RWPE1 (cell line): ENCODE data around the gene FLYWCH1.
A peak's percentile ranks its signal among the peaks of the same experiment; 100 is the strongest.

ENCODE experiments used
- CTCF ChIA-PET: fragments of 350-600 bp; sonication (Branson Sonifier 250); formaldehyde crosslinking; extraction: SDS; loops from one replicate; lab custom pipeline; 2021; lab: Yijun Ruan, JAX
- POLR2A ChIA-PET: fragments of 400-600 bp; formaldehyde crosslinking; extraction: SDS; loops from one replicate; lab custom pipeline; 2020; ENCODE audit warnings: antibody characterized with exemption; ENCODE audit not compliant: low non-redundant PET; lab: Yijun Ruan, JAX
- DNase-seq: peaks from one replicate; pipeline ENCODE4 v3.0.0; 2012; ENCODE audit warnings: low spot score
- H3K27ac ChIP-seq: fragments of 450-650 bp; 2 replicates; pipeline ENCODE4 v1.5.1; 2017
- TF ChIP-seq, protein P1 (sequence below): fragments of 450-650 bp; conservative IDR thresholded peaks from 2 replicates; pipeline ENCODE4 v1.5.1; 2017; ENCODE audit warnings: low read depth, mild to moderate bottlenecking

Gene FLYWCH1

DNA sequence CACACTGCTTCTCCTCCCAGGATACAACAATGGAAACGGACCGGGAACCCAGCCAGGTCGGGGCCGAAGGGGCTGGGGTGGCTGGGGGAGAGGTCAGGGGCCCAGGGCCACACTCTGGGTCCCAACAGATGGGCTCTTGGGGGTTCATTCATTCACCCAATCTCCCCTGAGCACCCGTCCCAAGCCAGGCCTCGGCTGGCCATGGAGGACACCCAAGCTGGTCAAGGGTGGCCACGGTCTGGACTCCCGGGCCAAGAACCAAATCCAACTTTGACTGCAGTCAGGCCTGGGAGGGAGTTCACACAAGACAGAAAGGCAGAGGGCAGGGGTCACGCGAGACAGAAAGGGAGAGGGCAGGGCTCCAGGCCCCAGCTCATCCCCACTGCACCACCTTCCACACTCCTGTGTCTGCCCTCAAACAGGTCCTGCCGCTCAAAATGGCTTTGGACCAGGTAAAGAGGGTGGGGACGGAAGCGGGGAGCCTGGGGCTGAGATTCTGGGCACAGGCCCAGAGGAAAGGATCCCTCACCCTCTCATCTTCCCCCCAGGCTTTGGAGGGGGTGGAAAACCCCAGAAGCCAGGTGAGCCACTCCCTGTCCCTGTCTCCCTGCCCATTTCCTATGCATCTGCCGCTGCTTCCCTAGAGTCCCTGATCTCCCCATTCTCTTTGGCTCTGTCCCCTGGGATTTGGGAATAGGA is 80.8 kb downstream of the FLYWCH1 start:
- TF ChIP-seq, protein P1, sequence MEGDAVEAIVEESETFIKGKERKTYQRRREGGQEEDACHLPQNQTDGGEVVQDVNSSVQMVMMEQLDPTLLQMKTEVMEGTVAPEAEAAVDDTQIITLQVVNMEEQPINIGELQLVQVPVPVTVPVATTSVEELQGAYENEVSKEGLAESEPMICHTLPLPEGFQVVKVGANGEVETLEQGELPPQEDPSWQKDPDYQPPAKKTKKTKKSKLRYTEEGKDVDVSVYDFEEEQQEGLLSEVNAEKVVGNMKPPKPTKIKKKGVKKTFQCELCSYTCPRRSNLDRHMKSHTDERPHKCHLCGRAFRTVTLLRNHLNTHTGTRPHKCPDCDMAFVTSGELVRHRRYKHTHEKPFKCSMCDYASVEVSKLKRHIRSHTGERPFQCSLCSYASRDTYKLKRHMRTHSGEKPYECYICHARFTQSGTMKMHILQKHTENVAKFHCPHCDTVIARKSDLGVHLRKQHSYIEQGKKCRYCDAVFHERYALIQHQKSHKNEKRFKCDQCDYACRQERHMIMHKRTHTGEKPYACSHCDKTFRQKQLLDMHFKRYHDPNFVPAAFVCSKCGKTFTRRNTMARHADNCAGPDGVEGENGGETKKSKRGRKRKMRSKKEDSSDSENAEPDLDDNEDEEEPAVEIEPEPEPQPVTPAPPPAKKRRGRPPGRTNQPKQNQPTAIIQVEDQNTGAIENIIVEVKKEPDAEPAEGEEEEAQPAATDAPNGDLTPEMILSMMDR = no peak
- ChIA-PET POLR2A (interaction anchor here (1.7 kb wide), 1 partner anchor 29 kb away, joined by 10 read pairs; no protein-coding TSS in a partner anchor), CTCF (interaction anchor here (0.6 to 1.1 kb wide), 2 partner anchors 39 to 48 kb away, joined by 3 to 4 read pairs; no protein-coding TSS in a partner anchor)
- H3K27ac ChIP-seq = peak overlapping the region; percentile 63
- DNase-seq = peak; percentile 89

DNA sequence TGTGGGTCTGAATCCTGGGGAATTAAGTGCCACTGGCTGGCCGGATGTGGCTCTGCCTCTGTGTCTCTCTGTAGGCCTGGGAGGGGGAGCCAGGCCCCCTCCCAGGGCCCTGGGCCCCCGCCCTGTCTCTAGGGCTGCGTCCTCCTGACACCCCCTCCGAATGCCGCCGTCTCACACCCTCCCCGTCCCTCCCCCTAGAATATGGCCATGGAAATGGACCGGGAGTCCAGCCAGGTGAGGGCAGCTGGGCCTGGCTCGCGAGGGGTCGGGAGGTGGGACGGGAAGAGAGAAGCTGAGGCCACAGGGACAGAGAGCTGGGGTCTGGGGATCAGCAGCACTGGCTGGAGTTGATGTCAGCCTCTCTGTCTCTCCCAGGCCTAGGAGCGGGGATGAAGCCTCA is 84.6 kb downstream of the FLYWCH1 start:
- CTCF ChIA-PET = interaction anchor here (0.5 to 0.7 kb wide), 2 partner anchors 16 to 32 kb away, joined by 3 to 6 read pairs; no protein-coding TSS in a partner anchor
- POLR2A ChIA-PET = no interaction called here
- DNase-seq = no peak
- peak overlapping the region; percentile 30; the same call in 1 of the 2 replicates for H3K27ac ChIP-seq
- TF ChIP-seq, protein P1 = no peak

DNA sequence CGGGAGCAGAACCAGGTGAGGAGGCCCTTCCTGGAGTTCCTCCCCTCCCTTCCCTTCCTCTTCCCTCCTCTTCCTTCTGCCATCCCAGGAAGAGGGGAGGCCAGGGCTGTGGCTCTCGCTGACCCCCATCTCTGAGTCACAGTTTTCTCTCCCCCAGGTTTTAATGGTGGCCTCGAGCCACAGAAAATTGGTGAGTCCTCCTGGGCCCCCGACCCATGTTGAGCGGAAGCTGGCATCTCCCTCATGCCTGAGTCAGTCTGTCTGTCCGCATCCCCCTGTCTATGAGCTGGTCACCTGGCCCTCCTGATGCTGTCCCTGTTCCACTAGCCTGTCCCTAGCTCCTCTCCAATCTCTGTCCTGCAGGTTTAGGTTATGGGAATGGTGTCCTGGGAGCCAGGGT is 88.2 kb downstream of the FLYWCH1 start:
- TF ChIP-seq, protein P1 = no peak
- ChIA-PET POLR2A (no interaction called here), CTCF (no interaction called here)
- no peak overlapping the region for H3K27ac ChIP-seq
- no peak for DNase-seq

DNA sequence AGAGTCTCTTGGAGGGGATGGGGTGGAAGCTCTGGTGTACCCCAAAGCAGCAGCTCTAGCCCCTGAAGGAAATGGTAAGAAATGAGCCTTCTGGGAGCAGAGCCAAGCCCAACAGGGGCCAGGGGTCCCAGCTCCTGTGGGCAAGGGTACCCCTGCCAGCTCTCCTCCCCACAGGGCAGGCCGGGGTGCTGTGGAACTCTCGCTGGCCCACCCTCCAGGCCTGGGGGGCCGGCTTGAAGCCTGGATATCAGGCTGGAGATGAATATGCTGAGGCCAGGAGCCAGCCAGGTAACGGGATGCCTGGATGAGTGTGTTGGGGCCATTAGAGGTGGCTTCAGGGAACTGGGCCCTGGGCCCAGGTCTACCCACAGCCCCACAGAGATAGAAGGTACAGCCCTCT is 88.8 kb downstream of the FLYWCH1 start:
- DNase-seq = no peak
- ChIA-PET POLR2A (interaction anchor here (1.2 kb wide), 1 partner anchor 27 kb away, joined by 3 read pairs; no protein-coding TSS in a partner anchor), CTCF (interaction anchor here (3.9 kb wide), 1 partner anchor 27 kb away, joined by 19 read pairs; no protein-coding TSS in a partner anchor)
- no peak overlapping the region for H3K27ac ChIP-seq
- TF ChIP-seq, protein P1 = no peak
